ENCODE results near the gene BET1. TPM values are rescaled to one million over a fixed set of nuclear protein-coding genes. Genes with fewer than 3 reads are reported as not detected.
A peak's percentile ranks its signal among the peaks of the same experiment; 100 is the strongest.

The BET1 gene
- total and polyA plus RNA-seq, 9 of the 15 experiments (the other 6 are each of a cell fraction or from before 2014, with no cell fraction given), result 15.8 to 190 (median 37.8) TPM

DNA sequence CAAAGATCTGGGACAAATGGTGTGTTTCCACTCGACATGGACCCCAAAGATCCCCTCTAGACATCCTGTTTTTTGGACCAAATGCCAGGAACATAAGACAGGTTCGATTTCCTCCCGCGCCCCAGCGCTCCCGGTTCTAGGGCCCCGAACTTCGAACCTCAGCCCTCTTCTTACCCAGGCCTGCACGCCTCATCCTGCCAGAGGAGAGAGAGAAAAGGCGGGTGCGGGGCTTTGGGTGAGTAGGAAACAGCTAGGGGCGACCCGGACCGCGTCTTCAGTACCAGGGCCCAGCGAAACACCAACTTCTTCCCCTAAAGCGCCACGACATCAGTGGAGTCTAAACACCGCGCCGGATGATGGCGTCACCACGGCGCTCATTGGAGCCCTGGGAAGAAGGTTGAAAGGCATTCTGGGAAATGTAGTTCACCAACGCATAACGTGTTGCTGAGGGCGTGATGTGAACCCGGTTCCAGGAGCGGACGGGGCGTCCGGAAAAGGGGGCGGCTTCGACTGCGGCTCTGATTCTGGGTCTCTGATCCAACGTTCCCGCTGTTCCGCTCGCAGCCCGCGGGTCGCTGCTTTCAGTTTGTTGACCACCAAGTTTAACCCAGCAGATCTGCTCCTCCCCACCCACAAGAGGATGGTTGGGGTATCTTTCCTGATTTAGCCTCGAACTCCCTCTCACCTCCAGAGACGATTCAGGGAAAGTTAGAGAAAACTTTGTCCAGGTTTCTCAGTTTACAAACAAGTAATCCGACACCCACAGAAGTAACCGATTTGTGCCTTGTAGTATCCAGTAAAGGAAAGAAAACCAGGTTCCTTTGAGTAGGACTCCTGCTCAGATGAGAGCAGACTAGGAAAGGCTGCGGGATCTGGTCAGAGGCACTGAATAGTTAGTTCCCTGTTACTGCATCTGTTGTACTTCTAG, at the start of gene BET1 (continued):
- no peak for TF ChIP-seq ARID1B (IDR thresholded peaks at IDR 0.05)
- no peak; the same call in 1 of the 2 replicates for TF ChIP-seq OTX1 (CRISPR knock-in tag; IDR thresholded peaks at IDR 0.05)
- TF ChIP-seq ETV1 (tag; conservative IDR thresholded peaks at IDR 0.05; ENCODE audit: low read depth), result no peak
- TF ChIP-seq NR2F6 (CRISPR knock-in tag; IDR thresholded peaks at IDR 0.05), result no peak
- no peak for TF ChIP-seq ZNF398 (CRISPR knock-in tag; IDR thresholded peaks at IDR 0.05)
- TF ChIP-seq CHD4 (IDR thresholded peaks at IDR 0.05; ENCODE audit: insufficient read depth, insufficient replicate concordance, low read depth, low read length, poor library complexity, severe bottlenecking), result no peak
- no peak for TF ChIP-seq ZNF696 (CRISPR knock-in tag; conservative IDR thresholded peaks at IDR 0.05)
- no peak for TF ChIP-seq POLR3A (IDR thresholded peaks at IDR 0.05; ENCODE audit: borderline replicate concordance, extremely low read depth, insufficient read depth, insufficient read length)
- no peak for TF ChIP-seq PHTF2 (CRISPR knock-in tag; IDR thresholded peaks at IDR 0.05)
- TF ChIP-seq HDAC8 (tag; IDR thresholded peaks at IDR 0.05), result no peak
- TF ChIP-seq NFE2 (IDR thresholded peaks at IDR 0.05; ENCODE audit: low read depth), result no peak
- TF ChIP-seq LARP7 (IDR thresholded peaks at IDR 0.05), result no peak
- TF ChIP-seq, protein P1, sequence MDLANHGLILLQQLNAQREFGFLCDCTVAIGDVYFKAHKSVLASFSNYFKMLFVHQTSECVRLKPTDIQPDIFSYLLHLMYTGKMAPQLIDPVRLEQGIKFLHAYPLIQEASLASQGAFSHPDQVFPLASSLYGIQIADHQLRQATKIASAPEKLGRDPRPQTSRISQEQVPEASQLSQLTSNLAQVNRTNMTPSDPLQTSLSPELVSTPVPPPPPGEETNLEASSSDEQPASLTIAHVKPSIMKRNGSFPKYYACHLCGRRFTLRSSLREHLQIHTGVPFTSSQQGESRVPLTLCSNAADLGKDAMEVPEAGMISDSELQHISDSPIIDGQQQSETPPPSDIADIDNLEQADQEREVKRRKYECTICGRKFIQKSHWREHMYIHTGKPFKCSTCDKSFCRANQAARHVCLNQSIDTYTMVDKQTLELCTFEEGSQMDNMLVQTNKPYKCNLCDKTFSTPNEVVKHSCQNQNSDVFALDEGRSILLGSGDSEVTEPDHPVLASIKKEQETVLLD (IDR thresholded peaks at IDR 0.05), result no peak
- TF ChIP-seq SP1 (CRISPR knock-in tag; IDR thresholded peaks at IDR 0.05), result peak; percentile 47; the same call in 1 of the 2 replicates
- no peak for TF ChIP-seq POLR2H (tag; IDR thresholded peaks at IDR 0.05; ENCODE audit: low read depth)
- TF ChIP-seq IRF1 (CRISPR knock-in tag; IDR thresholded peaks at IDR 0.05; ENCODE audit: borderline replicate concordance), result no peak
